DOHH2 (cell line): ENCODE results near the gene TXNRD2.

Experiments used
- CTCF ChIP-seq: fragments of 200-600 bp; sonication (generic); IDR thresholded peaks from one replicate; pipeline ENCODE4 v1.5.1; 2014; ENCODE audit warnings: antibody characterized with exemption, mild to moderate bottlenecking, low read depth, low read length; ENCODE audit not compliant: poor library complexity, severe bottlenecking
- EZH2phosphoT487 ChIP-seq: fragments of 200-600 bp; sonication (generic); IDR thresholded peaks from 2 replicates; pipeline ENCODE4 v1.6.1; 2017; ENCODE audit warnings: borderline replicate concordance, mild to moderate bottlenecking, antibody characterized with exemption, low read length, moderate library complexity, mixed read lengths

DNA sequence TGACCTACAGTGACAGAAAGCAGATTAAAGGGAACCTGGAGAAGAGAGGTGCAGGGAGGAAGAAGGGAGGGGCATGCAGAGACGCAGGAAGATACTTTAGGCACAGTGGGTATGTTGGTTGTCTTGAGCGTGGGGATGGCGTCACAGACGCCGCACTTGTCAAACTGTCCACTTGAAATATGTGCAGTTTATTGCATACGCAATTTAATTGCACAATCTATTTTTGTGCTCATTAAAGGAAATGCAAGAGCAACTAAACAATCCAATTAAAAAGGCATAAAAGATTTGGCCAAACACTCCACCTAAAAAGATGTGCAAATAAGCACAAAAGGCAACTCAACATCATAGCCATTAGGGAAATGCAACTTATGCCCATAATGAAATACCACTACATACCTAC is 103.7 kb downstream of the TXNRD2 start:
- no peak for TF ChIP-seq CTCF
- TF ChIP-seq EZH2phosphoT487, result no peak
